NT2/D1 (cell line): Measurements from ENCODE around the gene GMPR.

Experiments
- DNase-seq: peaks from one replicate; pipeline ENCODE4 v3.0.0-alpha.2; 2011; ENCODE audit warnings: low read depth, low spot score
- H3K27me3 ChIP-seq: 2 replicates; pipeline ENCODE4 v1.6.0; 2011; ENCODE audit warnings: mild to moderate bottlenecking; ENCODE audit not compliant: insufficient read length, insufficient read depth
- H3K36me3 ChIP-seq: 2 replicates; pipeline ENCODE4 v1.6.1; 2011; ENCODE audit warnings: mild to moderate bottlenecking, low read length, mixed read lengths; ENCODE audit not compliant: insufficient read depth, insufficient read length
- H3K4me1 ChIP-seq: 2 replicates; pipeline ENCODE4 v1.5.1; 2011; ENCODE audit not compliant: insufficient read depth, insufficient read length
- H3K4me3 ChIP-seq: 2 replicates; pipeline ENCODE4 v1.5.1; 2011; ENCODE audit warnings: low read depth; ENCODE audit not compliant: insufficient read length
- H3K9ac ChIP-seq: 2 replicates; pipeline ENCODE4 v1.6.0; 2011; ENCODE audit warnings: low read depth; ENCODE audit not compliant: insufficient read length
- H3K9me3 ChIP-seq: 2 replicates; pipeline ENCODE4 v1.5.1; 2011; ENCODE audit warnings: mild to moderate bottlenecking, low read length; ENCODE audit not compliant: insufficient read depth
- SUZ12 ChIP-seq: IDR thresholded peaks from 2 replicates; pipeline ENCODE4 v1.6.1; 2011; ENCODE audit not compliant: insufficient read length, insufficient read depth; ENCODE audit errors: extremely low read depth
- YY1 ChIP-seq: IDR thresholded peaks from 2 replicates; pipeline ENCODE4 v1.6.1; 2011; ENCODE audit not compliant: insufficient read length, insufficient read depth
- ZNF274 ChIP-seq: IDR thresholded peaks from 2 replicates; pipeline ENCODE4 v1.6.1; 2011; ENCODE audit warnings: mild to moderate bottlenecking, low read depth, low read length

Gene GMPR

DNA sequence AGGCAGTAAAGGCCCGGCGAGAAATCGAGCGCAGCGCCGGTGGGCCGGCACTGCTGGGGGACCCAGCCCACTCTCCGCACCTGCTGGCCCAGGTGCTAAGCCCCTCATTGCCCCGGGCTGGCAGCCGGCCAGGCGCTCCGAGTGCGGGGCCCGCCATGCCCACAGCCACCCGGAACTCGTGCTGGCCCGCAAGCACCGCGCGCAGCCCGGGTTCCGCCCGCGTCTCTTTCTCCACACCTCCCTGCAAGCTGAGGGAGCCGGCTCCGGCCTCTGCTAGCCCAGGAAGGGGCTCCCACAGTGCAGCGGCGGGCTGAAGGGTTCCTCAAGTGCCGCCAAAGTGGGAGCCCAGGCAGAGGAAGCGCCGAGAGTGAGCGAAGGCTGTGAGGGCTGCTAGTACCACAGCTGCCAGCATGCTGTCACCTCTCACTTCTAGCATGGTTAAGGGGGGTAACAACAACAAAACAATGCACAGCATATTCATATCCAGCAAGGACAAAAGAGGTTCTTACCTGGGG lies 11.3 kb upstream of the GMPR start:
- H3K36me3 ChIP-seq: no peaks in the 10 kb centered on the region
- TF ChIP-seq SUZ12 (no peak), ZNF274 (no peak), YY1 (no peak)
- no peak overlapping the region for H3K9ac ChIP-seq
- no peak for DNase-seq
- H3K9me3 ChIP-seq: no peaks in the 10 kb centered on the region
- no peak overlapping the region for H3K4me3 ChIP-seq
- no peaks in the 10 kb centered on the region for H3K27me3 ChIP-seq
- H3K4me1 ChIP-seq: no peaks in the 10 kb centered on the region

DNA sequence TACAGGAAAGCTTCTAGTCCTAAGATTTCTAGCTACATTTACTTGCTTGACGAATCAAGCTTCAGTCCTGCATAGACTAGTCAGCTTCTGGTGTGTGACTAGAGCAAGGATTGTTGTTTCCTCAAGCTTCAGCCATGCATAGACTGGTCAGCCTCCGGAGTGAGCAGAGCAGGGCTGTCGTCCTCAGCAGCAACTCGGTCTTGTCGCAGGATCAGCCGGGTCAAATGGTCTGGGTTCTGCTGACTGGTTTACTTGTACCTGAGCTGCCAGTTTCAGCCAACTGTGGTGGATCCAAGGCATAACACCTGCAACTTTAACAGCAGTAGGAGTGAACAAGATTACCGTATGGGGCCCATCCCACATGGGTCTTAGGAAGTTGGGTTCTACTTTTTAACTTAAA lies 10.8 kb upstream of the GMPR start:
- no peaks in the 10 kb centered on the region for H3K27me3 ChIP-seq
- H3K4me3 ChIP-seq: no peak overlapping the region
- no peak for DNase-seq
- no peaks in the 10 kb centered on the region for H3K9me3 ChIP-seq
- no peaks in the 10 kb centered on the region for H3K4me1 ChIP-seq
- no peaks in the 10 kb centered on the region for H3K36me3 ChIP-seq
- H3K9ac ChIP-seq: no peak overlapping the region
- no peak for TF ChIP-seq ZNF274
- TF ChIP-seq YY1: no peak
- no peak for TF ChIP-seq SUZ12

DNA sequence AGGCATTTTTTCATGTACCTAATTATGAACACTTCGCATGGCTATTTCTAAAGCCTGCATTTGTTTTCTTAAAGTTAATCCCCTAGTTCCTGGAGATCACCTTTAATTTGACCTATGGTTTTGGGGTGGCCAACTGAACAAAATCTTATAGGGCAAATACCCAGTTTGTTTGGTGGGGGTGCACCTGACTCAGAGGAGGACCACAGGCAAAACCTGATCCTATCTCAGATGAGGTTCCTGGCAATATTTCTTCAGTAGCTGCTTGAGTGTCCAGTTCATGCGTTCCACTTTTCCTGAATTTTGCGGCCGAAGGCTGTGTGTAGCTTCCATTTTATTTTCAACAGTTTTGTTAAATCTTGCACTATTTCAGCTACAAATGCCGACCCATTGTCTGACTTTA lies 10.3 kb upstream of the GMPR start:
- H3K9ac ChIP-seq: no peak overlapping the region
- no peak overlapping the region for H3K4me3 ChIP-seq
- TF ChIP-seq YY1 (no peak), SUZ12 (no peak), ZNF274 (no peak)
- no peaks in the 10 kb centered on the region for H3K4me1 ChIP-seq
- no peaks in the 10 kb centered on the region for H3K9me3 ChIP-seq
- H3K27me3 ChIP-seq: no peaks in the 10 kb centered on the region
- DNase-seq: no peak
- H3K36me3 ChIP-seq: no peaks in the 10 kb centered on the region

DNA sequence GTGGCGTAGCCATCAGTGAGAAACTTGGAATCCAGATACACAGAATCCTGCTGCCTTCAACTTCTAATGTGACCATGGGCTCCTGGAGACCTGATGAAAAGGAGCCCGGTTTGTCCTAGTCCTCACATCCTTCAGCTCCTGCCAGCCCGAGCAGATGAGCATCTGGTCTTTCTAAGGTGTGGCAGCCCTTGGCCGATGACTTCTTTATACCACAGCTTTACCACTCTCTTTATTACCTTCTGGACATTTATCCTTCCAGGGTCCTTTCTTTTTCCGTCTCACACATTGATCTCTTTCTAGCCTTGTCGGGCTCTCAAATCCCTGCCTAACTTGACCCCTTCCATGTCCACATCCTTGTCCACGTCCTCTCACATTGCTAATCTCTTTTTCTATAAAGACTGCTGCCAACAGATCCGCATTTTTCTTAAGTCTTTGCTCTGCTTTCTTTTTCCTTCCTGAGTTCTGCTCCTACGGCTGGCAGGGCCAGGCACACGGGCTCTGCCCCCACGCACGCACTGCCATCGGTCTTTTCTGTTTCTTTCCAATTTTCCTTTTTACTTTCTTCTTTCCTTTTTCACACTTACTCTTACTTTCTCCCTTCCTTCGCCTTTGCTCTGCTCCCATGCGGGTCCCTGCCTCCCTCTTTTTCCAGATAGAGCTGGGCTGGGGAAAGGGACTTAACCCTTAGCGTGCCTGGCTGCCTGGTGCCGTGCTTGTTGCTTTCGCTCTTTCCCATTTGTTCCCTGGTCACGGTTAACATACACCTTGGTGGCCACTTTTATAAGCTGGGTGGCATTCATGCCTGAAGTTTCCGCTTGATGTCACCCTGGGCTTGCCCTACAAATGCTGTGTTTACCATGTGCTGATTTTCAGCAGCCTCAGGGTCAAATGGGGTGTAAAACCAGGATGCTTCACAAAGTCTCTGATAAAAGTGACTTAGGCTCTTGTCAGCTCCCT lies 9.4 kb upstream of the GMPR start:
- DNase-seq: no peak
- Histone ChIP-seq H3K4me1 (no peaks in the 10 kb centered on the region), H3K9me3 (no peaks in the 10 kb centered on the region), H3K36me3 (no peaks in the 10 kb centered on the region), H3K4me3 (no peak overlapping the region), H3K27me3 (no peaks in the 10 kb centered on the region), H3K9ac (no peak overlapping the region)
- TF ChIP-seq YY1: no peak
- TF ChIP-seq SUZ12: no peak
- TF ChIP-seq ZNF274: no peak

DNA sequence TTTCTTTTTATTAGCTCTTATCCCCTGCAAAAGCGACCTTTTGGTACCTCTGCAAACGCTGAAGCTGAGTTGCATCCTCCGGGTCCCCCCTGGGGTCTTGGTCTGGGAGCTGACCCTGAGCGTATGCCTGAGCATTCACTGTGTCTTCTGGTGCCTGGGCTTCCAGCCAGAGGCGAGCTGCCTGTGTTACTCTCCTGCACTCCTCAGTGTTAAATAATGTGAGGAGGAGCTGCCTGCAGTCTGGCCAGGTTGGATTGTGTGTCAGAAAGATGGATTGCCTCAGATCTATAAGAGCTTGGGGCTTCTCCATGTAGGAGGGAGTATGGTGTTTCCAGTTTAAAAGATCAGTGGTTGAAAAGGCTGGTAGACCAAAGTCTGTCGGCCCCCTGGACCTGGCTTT lies 8.7 kb upstream of the GMPR start:
- Histone ChIP-seq H3K4me3 (no peak overlapping the region), H3K27me3 (no peaks in the 10 kb centered on the region), H3K9me3 (no peaks in the 10 kb centered on the region), H3K4me1 (no peaks in the 10 kb centered on the region), H3K36me3 (no peaks in the 10 kb centered on the region), H3K9ac (no peak overlapping the region)
- no peak for TF ChIP-seq YY1
- TF ChIP-seq SUZ12: no peak
- no peak for TF ChIP-seq ZNF274
- no peak for DNase-seq

DNA sequence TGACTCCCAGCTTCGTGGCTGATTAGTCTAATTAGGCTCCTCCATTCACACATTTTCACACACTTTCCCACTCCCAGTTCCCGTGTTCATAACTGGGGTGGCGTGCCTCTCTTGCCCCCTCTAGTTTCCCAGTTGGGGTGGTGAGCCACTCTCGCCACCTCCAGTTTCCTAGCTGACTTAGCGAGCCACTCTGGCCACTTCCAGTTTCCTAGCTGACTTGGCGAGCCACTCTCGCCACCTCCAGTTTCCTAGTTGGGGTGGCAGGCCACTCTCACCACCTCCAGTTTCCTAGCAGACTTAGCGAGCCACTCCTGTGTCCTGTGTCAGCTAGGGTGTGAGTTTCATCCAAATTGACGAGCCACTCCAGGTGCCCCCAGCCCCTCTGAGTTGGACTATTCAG lies 7.4 kb upstream of the GMPR start:
- TF ChIP-seq SUZ12 (no peak), YY1 (no peak), ZNF274 (no peak)

DNA sequence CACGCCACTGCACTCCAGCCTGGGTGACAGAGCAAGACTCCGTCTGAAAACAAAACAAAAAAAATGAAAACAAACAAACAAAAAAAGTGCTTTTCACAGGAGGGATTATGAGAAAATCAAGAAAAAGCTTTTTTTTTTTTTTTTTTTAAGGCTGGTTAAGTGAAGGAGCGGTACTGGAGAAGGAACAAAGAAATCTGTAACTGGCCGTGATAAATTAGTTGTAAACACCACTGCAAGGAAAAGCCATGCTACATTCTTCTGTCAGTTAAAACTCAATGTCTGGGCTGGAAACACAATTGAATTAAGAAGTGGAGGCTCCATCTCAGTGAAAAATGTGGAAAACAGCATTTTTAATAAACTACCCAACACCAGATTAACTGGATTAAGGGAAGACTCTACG lies 6.3 kb upstream of the GMPR start:
- H3K4me1 ChIP-seq: no peaks in the 10 kb centered on the region
- TF ChIP-seq YY1 (no peak), SUZ12 (no peak), ZNF274 (no peak)
- H3K9ac ChIP-seq: no peak overlapping the region

More for the DNA sequence above, 7.4 kb upstream of the GMPR start:
- H3K36me3 ChIP-seq: no peaks in the 10 kb centered on the region
- no peaks in the 10 kb centered on the region for H3K27me3 ChIP-seq
- no peaks in the 10 kb centered on the region for H3K4me1 ChIP-seq
- no peak for DNase-seq
- no peak overlapping the region for H3K4me3 ChIP-seq
- no peak overlapping the region for H3K9ac ChIP-seq
- no peaks in the 10 kb centered on the region for H3K9me3 ChIP-seq

More for the DNA sequence above, 6.3 kb upstream of the GMPR start:
- Histone ChIP-seq H3K4me3 (no peak overlapping the region), H3K9me3 (no peaks in the 10 kb centered on the region), H3K27me3 (peaks cover 6% of the 10 kb centered on the region), H3K36me3 (no peaks in the 10 kb centered on the region)
- DNase-seq: no peak
